ENCODE data around the gene GSTM4.
"Not testable (repeated sequence)": the region's sequence is repeated elsewhere in the genome, so short reads cannot be mapped to it uniquely, and the experiment has no call there.

The GSTM4 gene

DNA sequence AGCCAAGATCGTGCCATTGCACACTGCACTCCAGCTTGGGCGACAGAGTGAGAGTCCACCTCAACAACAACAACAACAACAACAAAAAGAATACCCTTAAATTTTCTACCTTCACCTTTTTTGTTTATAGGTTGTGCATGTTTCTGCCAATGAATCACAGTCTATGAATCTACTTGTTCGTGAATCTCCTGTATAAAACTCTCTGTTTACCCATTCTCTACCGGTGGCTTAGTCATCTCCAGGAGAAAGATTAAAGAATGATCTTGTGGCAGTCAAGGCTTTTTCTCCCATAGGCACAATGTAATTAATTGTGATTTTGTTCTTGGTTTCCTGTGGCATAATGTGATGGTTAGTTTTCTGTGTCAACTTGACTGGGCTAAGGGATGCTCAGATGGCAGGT is 42.0 kb downstream of the GSTM4 start:
- DNase-seq (ENCODE audit: low read depth in 3 of 3, low spot score in 1 of 3): not testable (repeated sequence)

DNA sequence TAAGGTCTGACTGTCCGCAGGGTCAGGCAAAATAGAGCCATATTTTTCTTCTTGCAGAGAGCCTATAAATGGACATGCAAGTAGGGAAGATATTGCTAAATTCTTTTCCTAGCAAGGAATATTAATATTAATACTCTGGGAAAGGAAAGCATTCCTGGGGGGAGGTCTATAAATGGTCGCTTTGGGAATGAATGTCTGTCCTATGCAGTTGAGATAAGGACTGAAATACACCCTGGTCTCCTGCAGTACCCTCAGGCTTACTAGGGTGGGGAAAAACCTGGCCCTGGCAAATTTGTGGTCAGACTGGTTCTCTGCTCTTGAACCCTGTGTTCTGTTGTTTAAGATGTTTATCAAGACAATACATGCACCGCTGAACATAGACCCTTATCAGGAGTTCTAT is 47.0 kb downstream of the GSTM4 start:
- not testable (repeated sequence) for DNase-seq (ENCODE audit: low read depth in 3 of 3, low spot score in 1 of 3)

DNA sequence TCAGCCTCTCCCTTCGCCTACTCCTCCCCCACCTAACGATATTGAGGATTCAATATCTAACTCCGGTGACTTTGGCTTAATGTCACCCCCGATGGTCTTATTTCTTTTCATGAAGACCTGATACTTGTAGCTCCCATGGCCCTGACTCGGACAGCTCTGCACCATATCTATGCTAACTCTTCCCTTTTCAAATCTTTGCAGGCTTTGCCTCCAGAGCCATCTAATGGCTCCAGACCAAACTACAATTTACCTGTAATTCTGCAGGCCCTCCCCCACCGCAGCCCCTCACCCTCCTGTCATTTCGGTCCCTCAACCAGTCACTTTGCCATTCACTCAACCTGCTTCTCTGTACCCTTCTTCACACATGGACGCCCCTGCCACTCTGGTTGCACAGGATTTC is 48.3 kb downstream of the GSTM4 start:
- no peak for DNase-seq (ENCODE audit: low read depth in 3 of 3, low spot score in 1 of 3)

DNA sequence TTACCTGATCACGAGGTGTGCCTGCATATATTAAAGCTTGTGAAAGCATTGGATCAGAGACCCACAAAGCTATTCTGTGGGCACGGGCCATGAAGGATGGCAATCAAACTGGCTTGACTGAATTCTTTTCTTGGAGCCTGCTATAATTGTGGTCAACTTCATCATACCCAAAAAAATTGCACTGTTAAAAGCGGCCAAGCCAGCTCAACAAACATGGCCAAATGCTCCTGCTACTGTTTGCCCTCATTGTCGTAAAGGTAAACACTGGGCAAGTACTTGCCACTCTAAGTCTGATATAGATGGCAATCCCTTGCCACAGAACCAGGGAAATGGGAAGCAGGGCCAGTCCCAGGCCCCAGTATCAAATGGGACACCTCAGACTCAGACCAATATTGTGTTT is 49.5 kb downstream of the GSTM4 start:
- DNase-seq (ENCODE audit: low read depth in 3 of 3, low spot score in 1 of 3): no peak

DNA sequence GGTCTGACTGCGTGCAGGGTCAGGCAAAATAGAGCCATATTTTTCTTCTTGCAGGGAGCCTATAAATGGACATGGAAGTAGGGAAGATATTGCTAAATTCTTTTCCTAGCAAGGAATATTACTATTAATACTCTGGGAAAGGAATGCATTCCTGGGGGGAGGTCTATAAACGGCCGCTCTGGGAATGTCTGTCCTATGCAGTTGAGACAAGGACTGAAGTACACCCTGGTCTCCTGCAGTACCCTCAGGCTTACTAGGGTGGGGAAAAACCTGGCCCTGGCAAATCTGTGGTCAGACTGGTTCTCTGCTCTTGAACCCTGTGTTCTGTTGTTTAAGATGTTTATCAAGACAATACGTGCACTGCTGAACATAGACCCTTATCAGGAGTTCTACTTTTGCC is 53.0 kb downstream of the GSTM4 start:
- DNase-seq (ENCODE audit: low read depth in 3 of 3, low spot score in 1 of 3): not testable (repeated sequence)

DNA sequence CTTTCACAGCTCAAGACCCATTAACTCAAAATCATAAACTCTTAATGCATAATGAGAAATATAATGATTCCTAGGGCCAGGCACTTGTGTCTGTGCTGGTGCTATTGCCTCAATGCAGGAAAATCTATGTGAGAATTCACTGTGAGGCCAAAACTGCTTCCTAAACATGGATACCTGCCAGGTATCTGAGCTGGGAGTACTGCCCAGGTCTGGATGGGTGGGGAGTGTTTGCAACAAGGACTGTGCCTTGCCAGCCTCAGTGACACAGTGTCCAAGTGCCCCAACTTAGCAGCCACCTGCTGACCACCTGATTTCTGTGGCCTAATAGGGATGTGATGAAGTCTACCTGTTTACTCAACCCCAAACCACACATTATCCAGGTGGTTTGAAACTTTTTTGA is 53.9 kb downstream of the GSTM4 start:
- DNase-seq (ENCODE audit: low read depth in 3 of 3, low spot score in 1 of 3): not testable (repeated sequence)

Data from stimulated activated CD4-positive, alpha-beta T cell treated with anti-CD3 and anti-CD28 coated beads, TNF-alpha, amount 100 ng/mL, for 1 hour (primary cell).